ENCODE results near the gene TAS2R5.
"Not testable (repeated sequence)": the region's sequence is repeated elsewhere in the genome, so short reads cannot be mapped to it uniquely, and the experiment has no call there.

The TAS2R5 gene

GRCh38 chr7:141789917-141790316 is at the start of gene TAS2R5:
TAS2R5 (plus strand) TSS chr7:141790217; CDS start chr7:141790362, 145 bp downstream.
- no peak for DNase-seq

- no peak for DNase-seq
Observed at GRCh38 chr7:141742229-141742628, 47.8 kb upstream of the TAS2R5 start.

- no peak for DNase-seq
Observed at GRCh38 chr7:141744131-141744530, 45.9 kb upstream of the TAS2R5 start.

- no peak for DNase-seq
Observed at GRCh38 chr7:141748396-141748795, 41.6 kb upstream of the TAS2R5 start.

- not testable (repeated sequence) for DNase-seq
Observed at GRCh38 chr7:141751904-141752303, 38.1 kb upstream of the TAS2R5 start.

- no peak for DNase-seq
Observed at GRCh38 chr7:141752634-141753033, 37.4 kb upstream of the TAS2R5 start.

GRCh38 chr7:141754939-141755338 is 35.1 kb upstream of the TAS2R5 start:
- DNase-seq: peak; percentile 34

GRCh38 chr7:141763797-141764196 is 26.2 kb upstream of the TAS2R5 start, which contains the start of gene TAS2R3:
TAS2R3 (plus strand) TSS chr7:141764097; CDS start chr7:141764159, 62 bp downstream.
- no peak for DNase-seq

GRCh38 chr7:141770083-141770583 is 19.9 kb upstream of the TAS2R5 start:
- DNase-seq: not testable (repeated sequence)

- no peak for DNase-seq
Observed at GRCh38 chr7:141776374-141776773, 13.6 kb upstream of the TAS2R5 start, which contains the start of gene TAS2R4. TAS2R4 (plus strand) TSS chr7:141776674; CDS start chr7:141778489, 1,815 bp downstream.

- peak; percentile 49 for DNase-seq
Observed at GRCh38 chr7:141785706-141786552, 4.1 kb upstream of the TAS2R5 start.

- DNase-seq: no peak
Observed at GRCh38 chr7:141788296-141788695, 1.7 kb upstream of the TAS2R5 start.

GRCh38 chr7:141792526-141792925 is 2.5 kb downstream of the TAS2R5 start:
- no peak for DNase-seq

- no peak for DNase-seq
Observed at GRCh38 chr7:141820067-141820466, 30.1 kb downstream of the TAS2R5 start.

- not testable (repeated sequence) for DNase-seq
Observed at GRCh38 chr7:141822432-141822831, 32.4 kb downstream of the TAS2R5 start.

GRCh38 chr7:141837683-141838082 is 47.7 kb downstream of the TAS2R5 start:
- DNase-seq: no peak

- no peak for DNase-seq
Observed at GRCh38 chr7:141838581-141838980, 48.6 kb downstream of the TAS2R5 start.

- DNase-seq: no peak
Observed at GRCh38 chr7:141839256-141839655, 49.2 kb downstream of the TAS2R5 start.

GRCh38 chr7:141840708-141841107 is 50.7 kb downstream of the TAS2R5 start:
- DNase-seq: no peak

Measured in activated CD4-positive, alpha-beta T cell treated with anti-CD3 and anti-CD28 coated beads, Interleukin-2, amount 50 U/mL, for 16 hours (primary cell).